PC-3 (cell line): ENCODE data around the gene PPP1R9B. TPM values are rescaled to one million over a fixed set of nuclear protein-coding genes. Genes with fewer than 3 reads are reported as not detected.

Experiments
- ATAC-seq: fragments of 200-7000 bp; cut with Tn5 transposase; 2 replicates; pipeline ENCODE4 v1.9.1; 2020; ENCODE audit warnings: mild to moderate bottlenecking, moderate library complexity
- BruUV-seq: library from RNA; stranded (reverse); fragments of 400-500 nt; replicated peaks from 2 replicates; lab custom pipeline; 2021; lab: Mats Ljungman, UMichigan
- CTCF ChIA-PET: fragments of 300-600 bp; sonication (Branson Sonifier 250); formaldehyde crosslinking; loops from one replicate; lab custom pipeline; 2022; ENCODE audit warnings: antibody characterized with exemption; lab: Charles Lee
- POLR2A ChIA-PET: fragments of 300-600 bp; sonication (Branson Sonifier 250); formaldehyde crosslinking; loops from one replicate; lab custom pipeline; 2022; ENCODE audit warnings: antibody characterized with exemption; ENCODE audit not compliant: unreplicated experiment; lab: Charles Lee
- DNase-seq: peaks from one replicate; pipeline ENCODE4 v3.0.0-alpha.2; 2015
- H2AFZ ChIP-seq: fragments of 300-600 bp; sonication (generic); 2 replicates; pipeline ENCODE4 v1.6.0; 2016; ENCODE audit warnings: antibody characterized with exemption, low read length
- H3F3A ChIP-seq: fragments of 300-600 bp; sonication (generic); one replicate; pipeline ENCODE4 v1.6.0; 2017; ENCODE audit warnings: antibody characterized with exemption, low read length, control low read depth, mild to moderate bottlenecking; ENCODE audit not compliant: unreplicated experiment
- H3K27ac ChIP-seq: fragments of 300-600 bp; sonication (generic); 2 replicates; pipeline ENCODE4 v1.5.1; 2016; ENCODE audit warnings: mild to moderate bottlenecking, low read length
- H3K27me3 ChIP-seq: fragments of 300-600 bp; sonication (generic); 2 replicates; pipeline ENCODE4 v1.6.1; 2016; ENCODE audit warnings: low read length, mixed read lengths
- H3K36me3 ChIP-seq: fragments of 300-600 bp; sonication (generic); 2 replicates; pipeline ENCODE4 v1.6.1; 2016; ENCODE audit warnings: low read depth, mixed run types, low read length, mixed read lengths
- H3K4me1 ChIP-seq: fragments of 300-600 bp; sonication (generic); 2 replicates; pipeline ENCODE4 v1.5.1; 2016; ENCODE audit warnings: low read length; ENCODE audit not compliant: insufficient read depth
- H3K4me2 ChIP-seq: fragments of 300-600 bp; sonication (generic); 2 replicates; pipeline ENCODE4 v1.6.0; 2016; ENCODE audit warnings: low read length
- H3K4me3 ChIP-seq: fragments of 300-600 bp; sonication (generic); 2 replicates; pipeline ENCODE4 v1.5.1; 2016; ENCODE audit warnings: mild to moderate bottlenecking, low read length, mixed read lengths
- H3K79me2 ChIP-seq: fragments of 300-600 bp; sonication (generic); 2 replicates; pipeline ENCODE4 v1.6.1; 2017; ENCODE audit warnings: low read length, mixed read lengths
- H3K9ac ChIP-seq: fragments of 300-600 bp; sonication (generic); 2 replicates; pipeline ENCODE4 v1.6.0; 2016; ENCODE audit warnings: mild to moderate bottlenecking, low read length
- H3K9me2 ChIP-seq: fragments of 300-600 bp; sonication (generic); replicated peaks from 2 replicates; pipeline ENCODE4 v1.6.1; 2016; ENCODE audit warnings: mixed run types, low read length, mixed read lengths
- H3K9me3 ChIP-seq: fragments of 300-600 bp; sonication (generic); 2 replicates; pipeline ENCODE4 v1.6.1; 2016; ENCODE audit warnings: low read length, mixed read lengths
- H4K20me1 ChIP-seq: fragments of 300-600 bp; sonication (generic); 2 replicates; pipeline ENCODE4 v1.6.1; 2016; ENCODE audit warnings: low read length, mixed read lengths
- EZH2 ChIP-seq: fragments of 300-600 bp; sonication (generic); IDR thresholded peaks from one replicate; pipeline ENCODE4 v1.6.1; 2017; ENCODE audit warnings: antibody characterized with exemption, mild to moderate bottlenecking, low read length; ENCODE audit not compliant: unreplicated experiment
- EZH2phosphoT487 ChIP-seq: fragments of 300-600 bp; sonication (generic); IDR thresholded peaks from 2 replicates; pipeline ENCODE4 v1.6.1; 2018; ENCODE audit warnings: mild to moderate bottlenecking, antibody characterized with exemption, low read length, borderline replicate concordance
- intact Hi-C: fragments of 100-400 bp; cut with micrococcal nuclease; formaldehyde crosslinking; loops from 2 replicates; pipeline ENCODE4 v1.9.0; 2023
- total RNA-seq: library from RNA; depleted of rRNA; stranded (reverse); fragments of >200 nt; gene quantifications from 2 replicates; pipeline ENCODE4 v1.2.3, GENCODE V29; 2014
- TF ChIP-seq, protein P1 (sequence below): fragments of 300-600 bp; sonication (generic); conservative IDR thresholded peaks from 2 replicates; pipeline ENCODE4 v1.5.1; 2017; ENCODE audit warnings: antibody characterized with exemption, low read depth, mild to moderate bottlenecking, low read length

PPP1R9B gene
- total RNA-seq, 1 experiment from 2014 or later = 67.7 TPM

GRCh38 chr17:50096092-50096491 lies 54.4 kb downstream of the PPP1R9B start:
- Histone ChIP-seq H3K9ac (peak overlapping the region; percentile 76; the same call in 1 of the 2 replicates), H4K20me1 (no peaks in the 10 kb centered on the region), H3K36me3 (no peaks in the 10 kb centered on the region; the same call in 1 of the 2 replicates), H3K27ac (no peak overlapping the region), H3K9me2 (no peaks in the 10 kb centered on the region), H3K27me3 (no peaks in the 10 kb centered on the region), H3K4me1 (peaks cover 14% of the 10 kb centered on the region), H3K79me2 (peaks cover 9% of the 10 kb centered on the region), H3K4me3 (peak overlapping the region; percentile 88), H3K9me3 (no peaks in the 10 kb centered on the region), H3K4me2 (peak overlapping the region; percentile 96), H2AFZ (no peak overlapping the region; the same call in 1 of the 2 replicates), H3F3A (peaks cover 12% of the 10 kb centered on the region)
- BruUV-seq = no TSS peak
- DNase-seq (no peak), ATAC-seq (no peak)
- ChIA-PET POLR2A (no interaction called here), CTCF (no interaction called here)
- intact Hi-C loops = no loop called here
- TF ChIP-seq, protein P1, sequence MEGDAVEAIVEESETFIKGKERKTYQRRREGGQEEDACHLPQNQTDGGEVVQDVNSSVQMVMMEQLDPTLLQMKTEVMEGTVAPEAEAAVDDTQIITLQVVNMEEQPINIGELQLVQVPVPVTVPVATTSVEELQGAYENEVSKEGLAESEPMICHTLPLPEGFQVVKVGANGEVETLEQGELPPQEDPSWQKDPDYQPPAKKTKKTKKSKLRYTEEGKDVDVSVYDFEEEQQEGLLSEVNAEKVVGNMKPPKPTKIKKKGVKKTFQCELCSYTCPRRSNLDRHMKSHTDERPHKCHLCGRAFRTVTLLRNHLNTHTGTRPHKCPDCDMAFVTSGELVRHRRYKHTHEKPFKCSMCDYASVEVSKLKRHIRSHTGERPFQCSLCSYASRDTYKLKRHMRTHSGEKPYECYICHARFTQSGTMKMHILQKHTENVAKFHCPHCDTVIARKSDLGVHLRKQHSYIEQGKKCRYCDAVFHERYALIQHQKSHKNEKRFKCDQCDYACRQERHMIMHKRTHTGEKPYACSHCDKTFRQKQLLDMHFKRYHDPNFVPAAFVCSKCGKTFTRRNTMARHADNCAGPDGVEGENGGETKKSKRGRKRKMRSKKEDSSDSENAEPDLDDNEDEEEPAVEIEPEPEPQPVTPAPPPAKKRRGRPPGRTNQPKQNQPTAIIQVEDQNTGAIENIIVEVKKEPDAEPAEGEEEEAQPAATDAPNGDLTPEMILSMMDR = no peak
- no peak for TF ChIP-seq EZH2
- TF ChIP-seq EZH2phosphoT487 = no peak

DNA sequence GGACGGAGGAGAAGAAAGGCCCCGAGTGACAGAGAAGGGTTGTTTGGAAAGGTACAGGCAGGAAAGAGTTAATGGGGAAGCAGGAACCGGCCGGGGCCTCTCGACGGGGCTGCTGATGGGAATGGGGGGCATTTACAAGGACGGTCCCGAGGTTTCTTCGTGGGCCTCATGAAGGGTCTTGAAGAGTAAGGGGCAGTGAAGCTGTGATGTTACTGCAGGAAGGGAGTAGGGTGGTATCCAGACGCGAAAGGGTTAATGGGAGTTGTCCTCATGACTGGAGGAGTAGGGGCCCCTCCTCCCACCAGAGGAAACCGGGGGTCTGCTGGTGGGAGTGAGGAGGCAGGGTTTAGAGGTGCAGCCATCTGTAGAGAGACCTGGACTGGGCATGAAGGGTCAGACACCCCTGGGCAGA lies 54.8 kb downstream of the PPP1R9B start:
- Histone ChIP-seq H3K36me3 (no peaks in the 10 kb centered on the region; the same call in 1 of the 2 replicates), H3K9me2 (no peaks in the 10 kb centered on the region), H3K9ac (peak overlapping the region; percentile 76), H3K27ac (no peak overlapping the region), H3K27me3 (no peaks in the 10 kb centered on the region), H3K4me1 (peaks cover 14% of the 10 kb centered on the region), H3K79me2 (peaks cover 9% of the 10 kb centered on the region), H3K4me2 (peak overlapping the region; percentile 96), H2AFZ (peak overlapping the region; percentile 95), H4K20me1 (no peaks in the 10 kb centered on the region), H3F3A (peaks cover 12% of the 10 kb centered on the region), H3K9me3 (no peaks in the 10 kb centered on the region), H3K4me3 (peak overlapping the region; percentile 88)
- intact Hi-C loops = loop anchor here (2.0 kb wide), 5 partner anchors 33 to 201 kb away; partner anchors contain the start of gene PPP1R9B
- BruUV-seq = no TSS peak
- no peak for DNase-seq
- TF ChIP-seq EZH2 (no peak), EZH2phosphoT487 (no peak)
- TF ChIP-seq, protein P1 = no peak
- ChIA-PET POLR2A (no interaction called here), CTCF (no interaction called here)
- no peak for ATAC-seq
